NCI-H1105 (cell line): Measurements from ENCODE around the gene SLC25A31.
A peak's percentile ranks its signal among the peaks of the same experiment; 100 is the strongest.

ENCODE experiments used
- DNase-seq: peaks from one replicate; lab custom pipeline; 2025; lab: John Stamatoyannopoulos, UW

Gene SLC25A31

GRCh38 chr4:127777487-127777886 lies 47.3 kb downstream of the SLC25A31 start:
- no peak for DNase-seq

- DNase-seq, result peak; percentile 65
Measured at GRCh38 chr4:127778102-127778501, 47.9 kb downstream of the SLC25A31 start.

GRCh38 chr4:127780598-127780997 lies 50.4 kb downstream of the SLC25A31 start:
- DNase-seq, result no peak

- DNase-seq, result no peak
Measured at GRCh38 chr4:127781300-127782024, 51.3 kb downstream of the SLC25A31 start.

- DNase-seq, result peak; percentile 49
Measured at GRCh38 chr4:127782025-127782274, 51.8 kb downstream of the SLC25A31 start.

GRCh38 chr4:127782275-127783025 lies 52.2 kb downstream of the SLC25A31 start, which contains the start of gene HSPA4L:
Gene HSPA4L, plus strand, starts transcription at chr4:127782322. Its CDS starts 229 bp downstream, at chr4:127782551.
- peak; percentile 20 for DNase-seq

GRCh38 chr4:127783026-127783769 lies 53.0 kb downstream of the SLC25A31 start:
- DNase-seq, result peak; percentile 18

GRCh38 chr4:127783955-127784770 lies 54.0 kb downstream of the SLC25A31 start:
- DNase-seq, result no peak

GRCh38 chr4:127788517-127788916 lies 58.3 kb downstream of the SLC25A31 start:
- no peak for DNase-seq

GRCh38 chr4:127791391-127791790 lies 61.2 kb downstream of the SLC25A31 start:
- no peak for DNase-seq

GRCh38 chr4:127793528-127793927 lies 63.3 kb downstream of the SLC25A31 start:
- DNase-seq, result no peak

GRCh38 chr4:127799711-127800110 lies 69.5 kb downstream of the SLC25A31 start:
- no peak for DNase-seq

GRCh38 chr4:127809173-127809800 lies 79.1 kb downstream of the SLC25A31 start:
- DNase-seq, result no peak

- DNase-seq, result no peak
Measured at GRCh38 chr4:127810551-127810950, 80.4 kb downstream of the SLC25A31 start.

GRCh38 chr4:127822430-127822829 lies 92.2 kb downstream of the SLC25A31 start:
- no peak for DNase-seq
